Suprapubic skin (tissue), 4 donors: ENCODE results near the gene PACRG.

Experiments
- EP300 ChIP-seq: sonication (generic); formaldehyde crosslinking; IDR thresholded peaks from one replicate; pipeline ENCODE4 v1.6.1; 2017; ENCODE audit warnings: antibody characterized with exemption
- POLR2A ChIP-seq, 2 donors: fragments of 450-650 bp; IDR thresholded peaks; one replicate each; pipeline ENCODE4 v1.6.1; 2017; ENCODE audit warnings: antibody characterized with exemption in 2 of 2, mild to moderate bottlenecking in 2 of 2, moderate library complexity in 2 of 2
- POLR2AphosphoS5 ChIP-seq, 3 donors: sonication (generic); formaldehyde crosslinking; IDR thresholded peaks; one replicate each; pipeline ENCODE4 v1.6.1; 2017; ENCODE audit warnings: antibody characterized with exemption in 3 of 3
- TF ChIP-seq, protein P1 (sequence below), 2 donors: fragments of 200-600 bp in 1 of 2; fragments of 450-650 bp in 1 of 2; sonication (generic) in 1 of 2; IDR thresholded peaks; one replicate each; pipeline ENCODE4 v1.5.1; 2016 to 2019; ENCODE audit warnings: antibody characterized with exemption in 2 of 2, mild to moderate bottlenecking in 1 of 2, moderate library complexity in 1 of 2

DNA sequence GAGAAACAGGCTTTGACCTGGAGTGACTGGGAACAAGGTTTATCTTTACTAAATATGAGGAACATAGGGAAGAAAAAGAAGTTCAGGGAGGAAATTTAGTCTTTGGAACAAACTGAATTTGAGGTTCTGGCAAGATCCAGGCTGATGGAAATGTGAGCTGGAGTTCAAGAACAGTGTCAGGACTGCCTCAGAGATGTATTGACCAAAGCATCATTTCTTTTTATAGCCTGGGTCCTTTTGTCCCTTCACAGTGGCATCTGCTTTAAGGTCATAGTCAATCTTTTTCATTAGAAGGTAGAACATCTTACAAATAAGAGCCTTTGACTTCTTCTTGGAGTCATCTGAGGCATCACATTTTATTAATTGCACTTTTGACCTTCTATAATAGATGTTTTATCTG, 360.2 kb downstream of the PACRG start:
- TF ChIP-seq, protein P1, sequence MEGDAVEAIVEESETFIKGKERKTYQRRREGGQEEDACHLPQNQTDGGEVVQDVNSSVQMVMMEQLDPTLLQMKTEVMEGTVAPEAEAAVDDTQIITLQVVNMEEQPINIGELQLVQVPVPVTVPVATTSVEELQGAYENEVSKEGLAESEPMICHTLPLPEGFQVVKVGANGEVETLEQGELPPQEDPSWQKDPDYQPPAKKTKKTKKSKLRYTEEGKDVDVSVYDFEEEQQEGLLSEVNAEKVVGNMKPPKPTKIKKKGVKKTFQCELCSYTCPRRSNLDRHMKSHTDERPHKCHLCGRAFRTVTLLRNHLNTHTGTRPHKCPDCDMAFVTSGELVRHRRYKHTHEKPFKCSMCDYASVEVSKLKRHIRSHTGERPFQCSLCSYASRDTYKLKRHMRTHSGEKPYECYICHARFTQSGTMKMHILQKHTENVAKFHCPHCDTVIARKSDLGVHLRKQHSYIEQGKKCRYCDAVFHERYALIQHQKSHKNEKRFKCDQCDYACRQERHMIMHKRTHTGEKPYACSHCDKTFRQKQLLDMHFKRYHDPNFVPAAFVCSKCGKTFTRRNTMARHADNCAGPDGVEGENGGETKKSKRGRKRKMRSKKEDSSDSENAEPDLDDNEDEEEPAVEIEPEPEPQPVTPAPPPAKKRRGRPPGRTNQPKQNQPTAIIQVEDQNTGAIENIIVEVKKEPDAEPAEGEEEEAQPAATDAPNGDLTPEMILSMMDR (IDR thresholded peaks at IDR 0.05), result no peak
- TF ChIP-seq POLR2A (IDR thresholded peaks at IDR 0.05) (no peak), EP300 (no peak), POLR2AphosphoS5 (IDR thresholded peaks at IDR 0.05) (no peak)
